ENCODE results near the gene MGAT5. TPM values are rescaled to one million over a fixed set of nuclear protein-coding genes. Genes with fewer than 3 reads are reported as not detected.

The MGAT5 gene
- polyA plus RNA-seq, 4 donors: 51.2 to 57.2 (median 53.7) TPM

DNA sequence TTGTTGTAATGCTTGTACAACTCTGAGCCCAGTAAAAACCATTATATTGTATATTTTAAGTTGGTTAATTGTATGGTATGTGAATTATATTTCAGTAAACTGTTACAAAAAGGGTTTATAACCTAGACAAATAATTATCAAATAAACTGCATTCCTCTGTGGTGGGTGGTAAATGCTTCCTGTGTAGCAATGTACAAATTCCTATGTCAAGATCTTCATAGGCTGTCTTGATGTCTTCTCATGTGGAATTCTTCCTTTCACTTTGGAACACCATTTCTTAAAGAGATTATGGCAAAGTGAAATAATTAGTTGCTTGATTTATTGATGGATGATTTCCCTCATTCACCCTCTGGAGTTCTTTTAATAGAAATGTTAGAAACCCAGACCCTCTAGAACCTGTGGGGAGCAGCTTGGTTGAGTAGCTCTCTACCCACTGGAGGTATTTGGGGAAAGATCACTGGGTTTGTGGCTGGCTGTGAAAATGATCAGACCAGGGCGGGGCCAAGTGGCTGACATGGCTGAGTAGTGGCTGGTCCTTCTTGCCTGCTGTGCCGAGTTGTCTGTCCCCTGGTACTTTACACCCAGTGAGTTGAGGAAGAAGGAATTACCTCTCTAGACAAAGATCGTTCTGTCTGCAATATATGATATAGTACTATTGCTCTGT, 22.4 kb upstream of the MGAT5 start:
- DNase-seq (ENCODE audit: low read depth in 4 of 4, low spot score in 3 of 4): no peak

DNA sequence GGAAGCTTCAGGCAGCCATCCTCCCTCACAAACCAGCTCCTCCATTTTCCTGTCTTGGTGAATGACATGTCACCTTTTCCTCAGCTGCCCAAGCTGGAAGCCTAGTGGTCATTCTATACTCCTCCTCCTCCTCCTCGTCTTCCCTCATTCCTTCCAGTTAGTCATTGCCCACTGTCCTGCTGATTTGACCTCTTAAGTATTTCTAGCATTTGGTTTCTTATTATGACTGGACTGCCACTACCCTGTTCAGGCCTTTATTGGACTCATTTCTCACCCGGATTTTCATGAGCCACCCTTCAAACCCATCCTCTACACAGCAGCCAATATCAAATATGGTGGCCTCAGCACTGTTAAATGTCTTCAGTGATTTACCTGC, 21.9 kb upstream of the MGAT5 start:
- no peak for DNase-seq (ENCODE audit: low read depth in 4 of 4, low spot score in 3 of 4)

DNA sequence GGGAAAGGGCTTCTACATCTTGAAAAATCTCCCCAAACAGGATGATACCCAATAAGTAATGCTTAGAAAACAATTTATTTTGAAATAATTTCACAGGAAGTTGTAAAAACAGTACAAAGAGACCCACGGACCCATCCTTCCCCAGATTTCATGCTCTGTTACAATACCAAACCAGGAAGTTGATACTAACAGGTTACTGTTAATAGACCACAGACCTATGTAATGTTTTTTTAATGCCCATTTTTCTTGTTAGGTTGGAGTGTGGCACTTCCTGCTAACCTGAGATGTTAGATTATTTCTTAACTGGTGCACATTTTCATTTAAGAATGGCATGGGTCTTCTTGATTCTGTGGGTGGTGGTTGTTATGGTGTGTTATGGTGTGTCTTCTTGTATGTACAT, 21.4 kb upstream of the MGAT5 start:
- no peak for DNase-seq (ENCODE audit: low read depth in 4 of 4, low spot score in 3 of 4)

DNA sequence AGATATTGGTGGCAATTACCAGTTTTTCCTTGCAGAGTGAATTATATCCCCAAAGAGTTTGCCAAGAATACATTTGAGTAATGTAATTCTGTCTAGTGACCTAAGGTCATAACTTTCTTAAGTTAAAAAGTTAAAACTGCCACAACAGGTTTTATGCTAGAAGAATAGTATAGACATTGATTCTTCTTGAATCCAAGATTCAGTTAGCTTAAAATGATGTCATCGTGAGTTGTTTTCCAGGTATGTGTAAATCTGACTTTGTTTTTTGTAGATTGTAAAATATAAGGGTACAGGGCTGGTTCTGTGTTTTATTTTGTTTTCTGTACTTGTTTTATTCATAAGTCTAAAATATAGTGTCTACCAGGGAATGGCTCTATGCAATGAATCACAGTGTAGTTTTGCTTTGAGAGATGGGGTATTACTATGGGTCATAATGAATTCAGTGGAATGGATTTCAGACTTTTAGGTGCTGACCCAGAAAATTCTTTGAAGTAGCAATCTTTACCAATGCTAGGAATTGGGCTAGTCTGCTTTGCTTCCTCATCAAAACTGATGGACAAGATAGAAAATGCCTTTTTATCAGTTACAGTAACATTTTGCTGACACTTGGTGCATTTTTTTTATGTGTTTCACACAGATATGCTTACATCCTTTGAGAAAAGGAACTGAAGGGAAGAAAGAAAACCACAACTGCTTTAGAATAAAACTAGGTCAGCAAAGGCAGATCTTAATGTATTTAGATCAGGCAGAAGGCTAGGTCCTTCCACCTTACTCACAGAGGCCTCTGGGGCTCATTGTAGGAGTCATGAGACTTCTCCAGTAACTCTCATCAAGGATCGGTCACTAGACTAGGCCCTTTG, 20.8 kb upstream of the MGAT5 start:
- no peak for DNase-seq (ENCODE audit: low read depth in 4 of 4, low spot score in 3 of 4)

DNA sequence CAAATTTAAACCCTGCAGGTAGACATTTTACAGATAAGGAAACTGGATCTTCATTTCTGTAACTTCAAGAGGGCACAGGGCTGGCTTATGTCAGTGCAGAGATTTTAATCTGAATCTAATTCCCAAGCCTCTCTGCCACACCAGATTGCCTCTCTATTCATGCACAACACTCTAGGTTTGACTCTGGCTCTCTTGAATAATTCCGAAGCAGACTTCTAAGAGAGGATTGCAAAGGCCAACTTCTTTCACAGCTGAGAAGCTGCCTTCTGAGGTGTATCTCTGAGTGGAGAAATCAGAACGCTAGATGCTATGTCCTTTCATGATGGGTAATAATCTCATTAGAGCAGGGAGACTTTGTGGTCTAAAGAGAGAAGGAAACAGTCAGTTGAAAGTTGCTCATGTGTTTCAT, 20.1 kb upstream of the MGAT5 start:
- DNase-seq (ENCODE audit: low read depth in 4 of 4, low spot score in 3 of 4): no peak

DNA sequence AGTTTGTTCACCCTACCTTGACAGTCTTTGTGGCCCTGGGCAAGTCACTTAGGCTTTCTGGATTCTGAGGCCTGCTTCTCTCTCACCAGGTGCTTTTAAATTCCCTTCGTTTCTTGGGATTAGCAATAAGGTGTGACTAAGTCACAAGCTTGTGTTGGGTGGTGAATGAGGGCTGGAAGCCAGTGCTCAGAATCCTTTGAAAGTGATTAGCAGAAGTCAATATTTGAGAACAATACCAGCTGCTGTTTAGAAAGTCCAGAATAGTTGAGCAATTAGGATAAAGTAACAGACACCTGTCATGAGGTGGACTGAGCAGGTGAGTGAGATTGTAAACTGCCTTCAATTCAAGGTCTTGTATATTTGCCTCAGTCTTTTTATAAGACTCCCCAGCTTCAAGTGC, 19.3 kb upstream of the MGAT5 start:
- DNase-seq (ENCODE audit: low read depth in 4 of 4, low spot score in 3 of 4): no peak

DNA sequence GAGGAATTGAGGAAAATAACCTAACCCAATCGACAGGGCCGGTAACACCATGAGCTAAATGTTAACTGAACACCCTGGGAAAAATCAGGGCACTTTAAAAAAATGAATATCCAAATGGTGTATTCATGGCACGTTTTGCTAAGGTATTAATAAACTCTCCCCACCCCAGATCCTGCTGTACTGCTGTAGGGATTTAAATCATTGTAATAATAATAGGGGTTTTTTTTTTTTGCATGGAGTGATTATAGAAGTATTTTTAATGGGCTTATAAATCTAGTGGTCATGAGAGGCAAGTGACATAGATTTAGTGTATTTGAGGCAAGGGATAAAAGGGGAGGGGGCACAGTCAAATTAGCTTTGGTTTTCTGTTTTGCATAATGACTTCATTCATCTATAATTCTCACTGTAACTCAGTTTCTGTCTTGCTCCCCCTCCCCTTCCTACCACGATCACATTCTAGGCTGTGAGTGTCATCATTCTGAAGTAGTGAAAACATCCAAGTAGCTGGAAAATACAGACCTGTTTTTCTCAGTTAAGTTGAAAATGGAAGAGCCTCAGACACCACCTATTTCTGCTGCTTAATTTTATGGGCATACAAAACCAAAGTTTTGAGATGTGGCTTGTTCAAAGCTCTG, 18.2 kb upstream of the MGAT5 start:
- no peak for DNase-seq (ENCODE audit: low read depth in 4 of 4, low spot score in 3 of 4)

DNA sequence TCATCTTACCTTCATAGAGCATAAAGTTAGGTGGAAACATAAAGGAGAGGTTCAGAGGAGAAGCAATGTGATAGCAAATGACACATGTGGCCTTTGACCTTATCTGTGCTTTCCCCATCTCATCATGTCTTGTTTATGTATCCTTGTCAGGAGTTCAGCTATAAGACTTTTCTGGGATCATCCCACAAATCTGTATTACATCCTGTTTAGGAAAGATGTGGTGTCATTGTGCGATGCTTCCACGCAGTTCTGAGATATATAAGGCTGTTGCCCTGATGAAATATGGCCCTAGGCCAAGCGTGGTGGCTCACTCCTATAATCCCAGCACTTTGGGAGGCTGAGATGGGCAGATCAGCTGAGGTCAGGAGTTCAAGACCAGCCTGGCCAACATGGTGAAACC, 15.5 kb upstream of the MGAT5 start:
- no peak for DNase-seq (ENCODE audit: low read depth in 4 of 4, low spot score in 3 of 4)

DNA sequence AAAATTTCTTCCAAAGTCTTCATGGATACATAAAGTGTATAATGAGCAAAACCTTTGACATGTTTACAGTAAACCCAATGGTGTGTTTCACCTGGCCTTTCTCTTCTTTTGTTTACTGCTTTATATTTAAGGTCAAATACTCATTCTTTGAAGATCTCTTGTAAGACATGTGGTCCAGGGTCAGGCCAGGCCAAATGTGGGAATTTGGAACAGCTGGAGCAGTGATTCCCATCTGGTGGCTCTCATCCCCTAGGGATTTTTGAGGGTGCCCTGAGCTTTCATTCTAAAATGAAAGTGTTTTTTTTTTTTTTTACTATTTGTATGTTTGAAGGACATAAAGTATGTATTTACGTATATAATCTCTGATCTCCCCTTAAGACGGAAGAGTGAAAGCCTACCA, 13.8 kb upstream of the MGAT5 start:
- DNase-seq (ENCODE audit: low read depth in 4 of 4, low spot score in 3 of 4): no peak

DNA sequence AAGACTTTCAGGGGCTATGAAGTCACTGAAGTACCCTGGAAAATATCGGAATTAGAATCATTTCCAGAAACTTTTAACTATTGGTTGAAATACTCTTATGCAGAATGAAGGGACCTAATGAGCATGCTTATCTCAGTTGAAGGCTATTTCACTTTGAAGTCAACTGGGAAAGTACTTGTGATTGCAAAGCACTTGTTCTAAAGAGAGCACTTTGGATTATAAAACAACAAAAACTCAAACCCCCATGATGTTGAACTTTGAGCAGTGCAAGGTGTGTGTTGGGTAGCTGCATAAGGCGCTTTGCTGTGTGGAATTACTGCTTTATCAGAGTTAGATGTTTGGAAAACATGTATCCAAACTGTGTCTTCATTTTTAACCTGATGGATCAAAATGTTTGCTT, 12.0 kb upstream of the MGAT5 start:
- no peak for DNase-seq (ENCODE audit: low read depth in 4 of 4, low spot score in 3 of 4)

DNA sequence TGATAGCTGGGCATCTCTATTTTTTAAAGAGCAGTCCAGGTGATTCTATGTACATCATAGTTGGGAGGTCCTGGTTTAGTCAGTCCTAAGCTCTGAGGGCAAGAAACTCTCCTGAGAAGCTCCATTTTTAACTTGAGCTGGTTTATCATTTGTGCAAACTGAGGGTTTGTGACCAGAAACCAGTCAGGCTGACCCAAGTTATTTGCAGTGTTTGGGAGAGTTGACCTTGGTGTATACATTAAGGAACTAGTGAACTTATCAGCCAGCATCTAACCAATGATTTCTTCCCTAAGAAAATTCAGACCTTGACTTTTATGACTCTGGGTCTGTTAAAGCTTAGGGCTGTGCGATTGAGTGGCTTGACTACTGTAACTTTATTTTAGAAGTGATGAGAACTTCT, 10.6 kb upstream of the MGAT5 start:
- DNase-seq (ENCODE audit: low read depth in 4 of 4, low spot score in 3 of 4): no peak

DNA sequence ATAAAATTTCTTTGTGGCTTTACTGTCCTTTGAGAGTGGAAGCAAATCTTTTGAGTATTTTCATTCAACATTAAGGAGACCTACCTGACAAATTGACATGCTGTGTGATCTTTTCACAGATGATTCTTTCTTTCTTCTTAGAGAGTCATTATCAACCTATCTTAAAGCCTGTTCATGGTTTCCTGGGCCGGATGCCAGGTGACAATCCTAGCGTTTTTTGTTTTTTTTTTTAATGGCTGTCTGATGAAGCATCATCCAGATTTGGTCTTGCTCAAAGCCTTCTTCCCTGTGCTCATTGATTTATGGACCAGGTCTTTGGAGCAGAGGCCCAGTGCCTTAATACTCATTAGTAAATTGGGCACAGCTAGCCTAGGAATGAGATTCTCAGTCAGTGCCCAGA, 9.8 kb upstream of the MGAT5 start:
- DNase-seq (ENCODE audit: low read depth in 4 of 4, low spot score in 3 of 4): no peak

DNA sequence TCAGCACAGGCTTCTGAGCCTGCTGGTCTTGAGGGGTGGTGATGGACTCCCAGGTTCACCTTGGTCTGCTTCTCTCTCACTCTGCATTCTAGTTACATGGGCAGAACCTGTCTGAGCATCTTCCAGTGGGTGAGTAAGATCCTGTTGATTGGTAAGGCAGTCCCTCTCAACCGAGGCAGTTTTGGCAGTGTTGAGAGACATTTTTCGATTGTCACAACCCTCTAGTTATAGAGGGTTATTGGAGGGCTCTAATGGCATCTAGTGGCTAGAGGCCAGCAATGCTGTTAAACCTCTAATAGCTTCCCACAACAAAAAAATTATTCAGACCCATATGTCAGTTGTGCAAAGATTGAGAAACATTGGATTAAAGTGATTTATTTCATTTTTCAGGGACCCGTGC, 9.3 kb upstream of the MGAT5 start:
- DNase-seq (ENCODE audit: low read depth in 4 of 4, low spot score in 3 of 4): no peak

DNA sequence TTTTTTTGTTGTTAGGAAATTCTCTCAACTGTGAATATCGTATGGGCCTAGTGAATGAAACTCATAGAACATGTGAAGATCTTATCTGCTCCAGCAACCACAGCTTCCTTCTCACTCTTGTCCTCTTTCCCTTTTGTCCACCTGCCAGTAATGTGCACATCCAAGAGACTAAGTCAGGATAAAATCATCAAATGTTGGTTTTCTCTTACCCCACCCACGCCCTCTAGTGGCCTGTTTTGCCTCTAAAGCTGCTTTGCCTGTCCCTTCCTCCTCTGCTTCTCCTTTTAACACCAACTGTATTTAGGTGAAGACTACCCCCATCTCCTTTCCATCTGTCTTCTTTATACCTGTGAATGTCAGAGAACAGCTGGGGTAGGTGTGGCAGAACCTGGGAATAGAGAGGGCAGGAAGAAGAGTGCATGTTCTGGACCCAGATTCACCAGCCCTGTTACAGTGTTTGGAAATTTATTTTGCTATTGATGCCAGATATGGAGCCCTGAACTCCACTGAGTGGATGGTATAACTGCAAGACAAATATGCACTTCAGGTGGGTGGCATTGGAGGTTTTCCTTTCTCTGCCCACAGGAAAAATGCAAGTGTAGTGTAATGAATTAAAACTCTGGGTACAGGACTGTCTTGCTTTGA, 8.4 kb upstream of the MGAT5 start:
- peak; percentile 40 to 61 (median 46) for DNase-seq (ENCODE audit: low read depth in 4 of 4, low spot score in 3 of 4)

DNA sequence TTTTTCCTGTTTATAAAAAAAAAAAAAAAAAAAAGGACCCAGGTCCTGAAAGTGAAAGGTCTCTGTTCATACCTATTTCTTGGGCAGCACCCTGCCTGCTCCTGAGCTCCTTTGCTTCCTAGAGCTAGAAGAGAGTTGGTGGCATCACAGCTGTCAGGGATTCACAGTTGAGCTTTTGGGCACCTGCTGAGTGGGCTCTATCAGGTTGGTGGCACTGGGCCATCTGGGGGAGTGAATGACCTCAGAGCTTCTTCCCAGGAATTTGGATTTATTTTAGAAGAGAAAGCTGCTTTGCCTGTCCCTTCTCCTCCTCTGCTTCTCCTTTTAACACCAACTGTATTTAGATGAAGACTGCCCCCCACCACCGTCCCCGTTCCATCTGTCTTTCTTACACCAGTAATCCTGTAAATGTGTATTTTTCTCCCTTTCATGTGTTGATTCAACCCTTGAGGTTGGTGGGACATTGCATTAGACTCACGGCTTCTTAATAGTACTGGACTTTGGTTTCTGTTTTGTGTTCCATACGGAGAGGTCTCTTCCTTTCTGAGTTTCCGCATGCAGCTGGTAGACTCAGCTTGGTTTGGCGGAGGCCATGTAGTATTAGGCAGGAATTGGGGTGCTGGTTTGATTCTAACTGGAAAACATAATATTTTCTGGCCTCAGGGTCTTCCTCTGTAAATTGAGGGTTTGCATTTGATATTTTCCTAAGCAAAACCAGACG, 7.6 kb upstream of the MGAT5 start:
- DNase-seq (ENCODE audit: low read depth in 4 of 4, low spot score in 3 of 4): no peak

DNA sequence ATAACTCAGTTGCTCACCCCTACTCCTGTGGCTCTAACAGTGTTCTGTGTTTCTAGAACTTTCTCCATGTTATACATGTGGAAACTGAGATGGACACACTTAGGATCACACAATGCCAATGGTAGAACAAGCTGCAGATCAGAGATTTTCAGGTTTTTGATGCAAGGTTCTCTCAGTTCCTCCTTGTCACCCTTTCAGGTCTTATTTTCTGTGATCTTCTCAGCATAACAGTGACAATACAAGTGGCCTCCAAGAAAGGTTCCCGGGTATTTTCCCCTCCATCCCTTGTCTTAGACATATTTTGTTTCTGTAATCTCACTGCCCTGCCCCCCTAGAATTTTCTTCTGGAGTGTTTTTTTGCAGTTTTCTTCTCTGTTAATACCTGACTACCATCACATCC, 6.2 kb upstream of the MGAT5 start:
- no peak for DNase-seq (ENCODE audit: low read depth in 4 of 4, low spot score in 3 of 4)

DNA sequence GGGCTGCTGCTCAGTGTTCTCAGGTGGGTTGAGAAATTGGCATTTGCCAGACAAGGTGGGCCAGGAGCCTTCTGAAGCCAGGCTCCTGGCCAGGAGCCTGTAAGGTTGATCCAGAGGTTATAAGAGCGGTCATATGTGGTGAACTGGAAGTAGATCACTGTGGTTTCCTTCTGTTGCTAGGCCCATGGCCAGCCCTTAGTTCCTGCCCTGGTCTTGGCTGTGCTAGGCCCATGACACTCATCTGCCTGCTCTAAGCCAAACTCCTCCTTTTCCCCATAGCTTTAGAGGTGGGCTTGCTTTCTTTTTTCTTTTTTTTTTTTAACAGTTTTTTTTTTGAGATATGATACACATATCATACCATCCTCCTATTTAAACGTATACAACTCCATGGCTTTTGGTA, 5.0 kb upstream of the MGAT5 start:
- DNase-seq (ENCODE audit: low read depth in 4 of 4, low spot score in 3 of 4): no peak

DNA sequence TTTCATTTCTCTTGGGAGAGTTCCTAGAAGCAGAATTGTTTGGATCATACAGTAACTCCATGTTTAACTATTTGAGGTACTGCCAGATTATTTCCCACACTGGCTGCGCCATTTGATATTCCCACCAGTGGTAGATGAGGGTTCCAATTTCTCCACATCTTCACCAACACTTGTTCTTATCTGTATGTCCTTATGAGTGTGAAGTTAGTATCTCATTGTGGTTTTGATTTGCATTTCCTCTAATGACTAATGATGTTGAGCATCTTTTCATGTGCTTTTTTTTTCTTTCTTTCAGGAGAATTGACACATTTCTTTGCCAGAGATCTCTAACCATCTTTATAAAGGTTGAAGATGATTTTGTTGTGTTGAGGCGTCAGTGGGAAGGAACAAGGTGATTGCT, 4.1 kb upstream of the MGAT5 start:
- DNase-seq (ENCODE audit: low read depth in 4 of 4, low spot score in 3 of 4): no peak

DNA sequence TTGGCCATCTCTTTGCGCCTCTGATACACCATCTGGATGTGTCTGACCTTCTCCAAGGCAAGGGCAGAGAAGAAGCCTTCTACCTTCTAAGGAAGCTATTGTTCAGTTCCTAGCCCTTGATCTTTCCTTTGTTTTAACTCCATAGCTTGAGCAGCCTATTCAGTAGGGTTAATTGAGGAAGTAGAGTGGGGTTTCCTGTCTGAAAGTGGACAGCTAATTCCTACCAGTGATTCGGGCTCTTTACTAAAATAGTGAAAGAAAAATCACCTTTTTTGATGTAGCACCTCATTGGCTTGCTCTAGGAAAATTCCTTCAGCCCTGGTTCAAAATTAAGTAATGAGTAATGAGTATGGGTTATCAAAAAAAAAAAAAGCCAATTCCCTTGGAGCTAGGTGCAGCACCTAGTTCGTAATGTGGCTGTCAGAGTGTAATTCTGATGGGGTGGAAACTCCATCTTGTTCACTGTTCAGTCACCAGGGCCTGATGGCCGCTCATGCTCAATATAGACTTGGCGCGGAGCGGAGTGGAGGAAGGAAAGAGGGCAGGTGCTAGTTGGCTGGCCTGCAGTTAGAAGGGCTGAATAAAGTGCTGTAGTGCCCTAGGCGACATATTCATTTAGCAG, 2.9 kb upstream of the MGAT5 start:
- DNase-seq (ENCODE audit: low read depth in 4 of 4, low spot score in 3 of 4): no peak

DNA sequence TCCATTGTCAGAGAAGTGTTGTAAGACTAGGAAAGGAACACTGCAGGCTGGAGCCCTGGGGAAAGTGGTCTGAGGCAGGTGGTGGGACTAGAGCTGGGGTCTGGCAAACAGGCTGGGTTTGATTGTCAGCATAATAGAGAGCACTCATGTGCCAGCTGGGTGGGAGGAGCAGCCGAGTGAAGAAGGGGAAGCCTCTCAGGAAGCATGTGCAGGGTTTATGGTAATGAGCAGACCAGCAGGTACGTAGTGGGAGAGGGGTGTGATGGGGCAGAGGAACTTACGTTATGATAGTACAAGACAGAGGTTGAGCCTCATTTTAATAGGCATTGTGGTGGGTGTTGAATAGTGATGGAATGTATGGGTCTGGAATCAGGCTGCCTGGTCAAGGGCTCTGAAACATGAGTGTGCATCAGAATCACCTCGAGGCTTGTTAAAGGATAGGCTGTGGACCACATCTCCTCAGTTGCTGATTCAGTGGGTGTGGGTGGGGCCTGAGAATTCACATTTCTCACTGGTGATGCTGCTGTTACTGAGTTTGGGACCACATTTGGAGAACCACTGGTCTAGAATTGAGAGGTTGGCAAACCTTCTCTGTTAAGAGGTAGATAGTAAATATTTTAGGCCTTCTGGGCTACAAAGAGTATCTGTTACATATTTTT, 1.7 kb upstream of the MGAT5 start:
- no peak for DNase-seq (ENCODE audit: low read depth in 4 of 4, low spot score in 3 of 4)
